ENCODE data around the gene LETM1.

- TF ChIP-seq CTCF (IDR thresholded peaks at IDR 0.05; ENCODE audit: insufficient read depth, low read depth, low read length) (no peak), EZH2 (IDR thresholded peaks at IDR 0.05; ENCODE audit: insufficient read depth, low read length) (no peak)
These were observed 60.4 kb downstream of the LETM1 start for GRCh38 chr4:1795299-1796195.

Measured in astrocyte (in vitro differentiated cells and primary cell).